Lower leg skin (tissue), 3 donors: ENCODE results near the gene SH3RF2.

ENCODE experiments used
- CTCF ChIP-seq, 3 donors: fragments of 450-650 bp; IDR thresholded peaks; one replicate each; pipeline ENCODE4 v1.5.1; 2016; ENCODE audit warnings: antibody characterized with exemption in 3 of 3, mild to moderate bottlenecking in 3 of 3, moderate library complexity in 2 of 3
- POLR2A ChIP-seq, 2 donors: fragments of 450-650 bp; IDR thresholded peaks; one replicate each; pipeline ENCODE4 v1.6.1; 2016 to 2017; ENCODE audit warnings: antibody characterized with exemption in 2 of 2, mild to moderate bottlenecking in 1 of 2, moderate library complexity in 1 of 2

- TF ChIP-seq CTCF (IDR thresholded peaks at IDR 0.05) (no peak), POLR2A (IDR thresholded peaks at IDR 0.05) (no peak)
Observed at GRCh38 chr5:145920542-145921210, 15.7 kb upstream of the SH3RF2 start.
